Psoas muscle (tissue), 8 donors: ENCODE results near the gene HINFP. TPM values are rescaled to one million over a fixed set of nuclear protein-coding genes. Genes with fewer than 3 reads are reported as not detected.

Source experiments
- ATAC-seq, 4 donors: fragments of 200-7000 bp; cut with Tn5 transposase; one replicate each; pipeline ENCODE4 v1.9.1; 2020; ENCODE audit warnings: moderate library complexity in 3 of 4, mild to moderate bottlenecking in 2 of 4
- DNase-seq, 2 donors: peaks; one replicate each; pipeline ENCODE4 v3.0.0-alpha.2; 2020
- H3K27ac ChIP-seq: fragments of 200-600 bp; one replicate; pipeline ENCODE4 v1.8.0; 2022
- H3K27me3 ChIP-seq, 3 donors: fragments of 200-600 bp in 1 of 3; one replicate each; pipeline versions ENCODE4 v1.6.1 to v1.8.0; 2013 to 2022; ENCODE audit warnings: low read length in 2 of 3, mild to moderate bottlenecking in 2 of 3, moderate library complexity in 1 of 3; ENCODE audit not compliant: insufficient read depth in 3 of 3
- H3K36me3 ChIP-seq, 2 donors: fragments of 200-600 bp in 1 of 2; one replicate each; pipeline versions ENCODE4 v1.6.1 to v1.8.0; 2013 to 2022; ENCODE audit warnings: low read depth in 1 of 2, mild to moderate bottlenecking in 1 of 2, moderate library complexity in 1 of 2; ENCODE audit not compliant: insufficient read depth in 1 of 2
- H3K4me1 ChIP-seq: fragments of 200-600 bp; one replicate; pipeline ENCODE4 v1.8.0; 2022
- H3K4me3 ChIP-seq: fragments of 200-600 bp; one replicate; pipeline ENCODE4 v1.8.0; 2022; ENCODE audit warnings: mild to moderate bottlenecking
- H3K9me3 ChIP-seq: fragments of 200-600 bp; one replicate; pipeline ENCODE4 v1.8.0; 2022
- WGBS, 3 donors: extraction: QIAGEN DNeasy Blood & Tissue Kit; methylation state at CpG; one replicate each; pipeline versions ENCODE4 v1.1.6 to v1.1.7; 2013; 5-methylcytosine and 5-hydroxymethylcytosine counted together
- intact Hi-C, 2 donors: fragments of 100-400 bp; cut with DNase I; formaldehyde crosslinking; loops; one replicate each; pipeline versions ENCODE4 v1.11.0 to v1.14.2; 2022
- long read RNA-seq, 2 donors: library from polyadenylated mRNA; unstranded; transcript quantifications; one replicate each; pipeline ENCODE4 v2.0.0, GENCODE V29; 2021
- polyA plus RNA-seq, 3 donors: library from polyadenylated mRNA; stranded (reverse); fragments of 200-250 nt; gene quantifications; one replicate each; pipeline ENCODE4 v1.2.3, GENCODE V29; 2013
- total RNA-seq, 4 donors: library from RNA; stranded (reverse); fragmentation: NEBNext Ultra II Directional in 2 of 4; extraction: Animal tissue kit (Norgen Biotek cat#: 25700) in 2 of 4; gene quantifications; one replicate each; pipeline versions ENCODE4 v1.2.1 to v1.2.4, GENCODE V29; 2021 to 2023
- TF ChIP-seq, protein P1 (sequence below): fragments of 200-600 bp; IDR thresholded peaks from one replicate; pipeline ENCODE4 v1.8.0; 2022; ENCODE audit warnings: antibody characterized with exemption
- donor health status: healthy with polysubstance abuse.
- donor health status: DM: no; HTN: no; CAD: no; lungs with moderate emphysema.
- donor health status: Bipolar disorder and iron deficiency.
- donor health status: healthy.
- donor health status: DM: yes; HTN: yes; CAD: no.
- donor health status: DM: no; HTN: no; CAD: no.
- donor health status: DM: no; HTN: no; CAD: no.
- donor health status: DM: yes; HTN: yes; CAD: no.

The HINFP gene, protein sequence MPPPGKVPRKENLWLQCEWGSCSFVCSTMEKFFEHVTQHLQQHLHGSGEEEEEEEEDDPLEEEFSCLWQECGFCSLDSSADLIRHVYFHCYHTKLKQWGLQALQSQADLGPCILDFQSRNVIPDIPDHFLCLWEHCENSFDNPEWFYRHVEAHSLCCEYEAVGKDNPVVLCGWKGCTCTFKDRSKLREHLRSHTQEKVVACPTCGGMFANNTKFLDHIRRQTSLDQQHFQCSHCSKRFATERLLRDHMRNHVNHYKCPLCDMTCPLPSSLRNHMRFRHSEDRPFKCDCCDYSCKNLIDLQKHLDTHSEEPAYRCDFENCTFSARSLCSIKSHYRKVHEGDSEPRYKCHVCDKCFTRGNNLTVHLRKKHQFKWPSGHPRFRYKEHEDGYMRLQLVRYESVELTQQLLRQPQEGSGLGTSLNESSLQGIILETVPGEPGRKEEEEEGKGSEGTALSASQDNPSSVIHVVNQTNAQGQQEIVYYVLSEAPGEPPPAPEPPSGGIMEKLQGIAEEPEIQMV
- total RNA-seq: 10 to 100 TPM; 10.1 to 16.2 (median 14.3) TPM
- polyA plus RNA-seq: 10 to 100 TPM in 2 of 3 donors, 1 to 10 TPM in 1; 8.3 to 20.6 (median 10.9) TPM
- long read RNA-seq, donor 1, partial matches to known transcripts: 1 of 11 reads
- long read RNA-seq, donor 1, other reads (novel, unspliced or antisense): 5 of 11 reads
- long read RNA-seq, donor 2, transcript HINFP-201 (10 exons, 3,163 nt): major isoform, 15 of 36 reads
- long read RNA-seq, donor 2, partial matches to known transcripts: 4 of 36 reads
- long read RNA-seq, donor 2, other reads (novel, unspliced or antisense): 16 of 36 reads

DNA sequence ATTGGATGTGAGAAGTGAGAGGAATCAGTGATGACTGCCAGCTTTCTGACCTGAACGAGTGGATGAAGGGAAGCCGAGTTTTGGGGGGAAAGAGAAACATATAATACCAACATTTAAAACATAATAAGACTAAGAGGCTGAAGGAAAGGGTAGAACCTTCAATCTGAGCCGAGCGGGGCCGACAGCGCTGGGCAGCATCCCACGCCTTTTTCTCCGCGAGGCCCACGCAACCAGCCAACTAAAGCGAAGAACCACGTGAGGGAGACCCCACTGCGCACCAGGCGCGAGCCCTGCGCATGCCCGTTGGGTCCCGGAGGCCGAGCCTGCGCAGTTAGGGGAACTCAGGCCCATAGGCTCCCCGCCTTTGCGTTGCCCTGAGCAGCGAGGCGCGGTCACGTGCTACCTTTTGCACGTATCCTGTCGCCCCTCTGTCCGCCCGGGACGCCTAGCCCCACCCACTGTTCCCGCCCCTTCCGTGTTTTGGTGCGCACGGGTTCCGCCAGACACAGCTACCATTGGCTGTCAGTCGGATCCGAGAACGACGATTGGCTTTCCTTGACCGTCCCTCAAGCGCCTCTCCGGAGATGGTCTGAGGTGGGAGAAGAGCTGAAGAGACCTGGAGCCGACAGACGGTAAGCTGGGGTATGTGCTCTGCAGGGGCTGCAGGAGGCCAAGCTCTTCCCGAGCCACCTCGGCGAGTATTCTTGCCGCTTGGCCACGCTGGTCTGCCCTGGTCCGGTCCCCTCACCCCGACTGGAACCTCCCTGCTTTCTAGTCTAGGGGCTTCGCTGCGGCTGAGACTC is at the start of gene HINFP:
TSS of gene HINFP (plus strand) at position 573 of the 803 bp plus-strand sequence. CDS start 5,365 bp downstream, outside the sequence.
- Histone ChIP-seq H3K27me3 (no peaks in the 10 kb centered on the region), H3K9me3 (no peaks in the 10 kb centered on the region), H3K27ac (peak within 1 kb of the TSS; percentile 78), H3K4me3 (peak within 1 kb of the TSS; percentile 93), H3K36me3 (peaks cover 5 to 42% of the 10 kb centered on the region in 2 donors), H3K4me1 (peaks cover 10% of the 10 kb centered on the region)
- peak; percentile 100 for DNase-seq
- ATAC-seq: peak; percentile 99 to 100 (median 100)
- intact Hi-C loops: no loop called here
- 0 to 1% (median 0%) methylated on average over 51 to 54 of the region's 54 CpGs for WGBS, 3 donors
- TF ChIP-seq, protein P1, sequence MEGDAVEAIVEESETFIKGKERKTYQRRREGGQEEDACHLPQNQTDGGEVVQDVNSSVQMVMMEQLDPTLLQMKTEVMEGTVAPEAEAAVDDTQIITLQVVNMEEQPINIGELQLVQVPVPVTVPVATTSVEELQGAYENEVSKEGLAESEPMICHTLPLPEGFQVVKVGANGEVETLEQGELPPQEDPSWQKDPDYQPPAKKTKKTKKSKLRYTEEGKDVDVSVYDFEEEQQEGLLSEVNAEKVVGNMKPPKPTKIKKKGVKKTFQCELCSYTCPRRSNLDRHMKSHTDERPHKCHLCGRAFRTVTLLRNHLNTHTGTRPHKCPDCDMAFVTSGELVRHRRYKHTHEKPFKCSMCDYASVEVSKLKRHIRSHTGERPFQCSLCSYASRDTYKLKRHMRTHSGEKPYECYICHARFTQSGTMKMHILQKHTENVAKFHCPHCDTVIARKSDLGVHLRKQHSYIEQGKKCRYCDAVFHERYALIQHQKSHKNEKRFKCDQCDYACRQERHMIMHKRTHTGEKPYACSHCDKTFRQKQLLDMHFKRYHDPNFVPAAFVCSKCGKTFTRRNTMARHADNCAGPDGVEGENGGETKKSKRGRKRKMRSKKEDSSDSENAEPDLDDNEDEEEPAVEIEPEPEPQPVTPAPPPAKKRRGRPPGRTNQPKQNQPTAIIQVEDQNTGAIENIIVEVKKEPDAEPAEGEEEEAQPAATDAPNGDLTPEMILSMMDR: no peak

DNA sequence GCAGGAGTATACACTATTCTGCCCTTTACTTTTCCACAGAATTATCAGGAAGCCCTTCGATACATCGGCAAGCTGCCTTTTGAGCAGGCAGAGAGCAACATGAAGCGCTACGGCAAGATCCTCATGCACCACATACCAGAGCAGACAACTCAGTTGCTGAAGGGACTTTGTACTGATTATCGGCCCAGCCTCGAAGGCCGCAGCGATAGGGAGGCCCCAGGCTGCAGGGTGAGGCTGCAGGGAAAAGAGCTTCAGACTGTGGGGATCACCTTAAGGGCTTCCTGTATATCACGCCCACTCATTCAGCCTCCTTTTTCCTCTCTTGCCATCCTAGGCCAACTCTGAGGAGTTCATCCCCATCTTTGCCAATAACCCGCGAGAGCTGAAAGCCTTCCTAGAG is 43.5 kb upstream of the HINFP start:
- Histone ChIP-seq H3K27ac (no peak overlapping the region), H3K4me1 (no peaks in the 10 kb centered on the region), H3K27me3 (no peaks in the 10 kb centered on the region), H3K36me3 (peaks cover 18 to 100% of the 10 kb centered on the region in 2 donors), H3K4me3 (no peak overlapping the region), H3K9me3 (no peaks in the 10 kb centered on the region)
- TF ChIP-seq, protein P1: no peak
- ATAC-seq (no peak), DNase-seq (no peak)
- 92 to 94% (median 92%) methylated on average over 11 of the region's 11 CpGs for WGBS, 3 donors
- intact Hi-C loops: no loop called here

DNA sequence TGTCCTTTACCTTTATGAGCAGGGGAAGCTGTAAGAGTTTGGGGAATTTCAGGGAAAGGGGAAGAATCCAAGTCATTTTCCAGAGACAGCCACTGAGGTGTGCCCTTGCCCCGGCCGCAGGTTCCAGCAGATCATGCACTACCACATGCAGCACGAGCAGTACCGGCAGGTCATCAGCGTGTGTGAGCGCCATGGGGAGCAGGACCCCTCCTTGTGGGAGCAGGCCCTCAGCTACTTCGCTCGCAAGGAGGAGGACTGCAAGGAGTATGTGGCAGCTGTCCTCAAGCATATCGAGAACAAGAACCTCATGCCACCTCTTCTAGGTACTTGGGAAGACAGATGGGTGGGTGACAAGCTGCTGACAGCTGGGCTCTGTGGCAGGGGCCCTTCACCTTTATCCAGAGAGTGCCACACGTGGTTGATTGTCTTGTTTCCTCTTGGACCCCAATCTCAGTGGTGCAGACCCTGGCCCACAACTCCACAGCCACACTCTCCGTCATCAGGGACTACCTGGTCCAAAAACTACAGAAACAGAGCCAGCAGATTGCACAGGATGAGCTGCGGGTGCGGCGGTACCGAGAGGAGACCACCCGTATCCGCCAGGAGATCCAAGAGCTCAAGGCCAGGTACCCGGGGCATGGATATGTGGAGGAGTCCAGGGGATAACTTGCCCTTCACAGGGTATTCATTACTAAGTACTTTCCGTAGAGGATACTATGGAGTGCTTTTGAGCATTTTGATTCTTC is 42.5 kb upstream of the HINFP start:
- 90 to 92% (median 90%) methylated on average over 19 of the region's 19 CpGs for WGBS, 3 donors
- TF ChIP-seq, protein P1: no peak
- no peaks in the 10 kb centered on the region for H3K27me3 ChIP-seq
- intact Hi-C loops: no loop called here
- H3K27ac ChIP-seq: no peak overlapping the region
- H3K9me3 ChIP-seq: no peaks in the 10 kb centered on the region
- H3K36me3 ChIP-seq: peaks cover 8 to 92% of the 10 kb centered on the region in 2 donors
- no peak overlapping the region for H3K4me3 ChIP-seq
- no peak for ATAC-seq
- H3K4me1 ChIP-seq: no peaks in the 10 kb centered on the region
- DNase-seq: no peak

DNA sequence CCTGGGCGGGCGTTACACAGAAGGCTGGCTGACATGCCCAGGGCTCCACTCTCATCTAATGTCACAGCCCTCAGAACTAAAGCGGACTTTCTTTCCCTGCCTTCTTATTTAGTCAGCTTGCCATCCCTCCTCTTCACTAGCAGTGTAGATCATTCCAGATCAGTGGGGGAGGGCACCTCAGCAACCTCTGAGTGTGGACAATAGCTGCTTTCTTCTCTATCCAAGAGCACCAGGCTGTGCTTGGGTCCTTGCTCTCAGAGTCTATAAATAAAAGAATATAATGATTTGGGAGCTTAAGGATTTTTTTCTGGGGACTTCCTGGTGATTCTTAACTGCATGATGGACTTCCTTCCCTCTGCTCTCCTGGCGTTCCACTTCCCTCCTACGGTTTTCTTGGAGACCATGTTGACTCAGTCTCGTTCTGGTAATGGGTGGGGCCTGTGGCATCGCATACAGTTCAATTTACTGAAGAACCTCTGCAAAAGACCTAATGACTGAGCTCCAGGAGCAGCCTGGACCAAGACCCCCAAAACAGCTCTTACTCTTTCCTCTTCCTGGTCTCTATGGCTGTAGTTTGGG is 39.6 kb upstream of the HINFP start:
- Histone ChIP-seq H3K4me1 (peaks cover 8% of the 10 kb centered on the region), H3K27ac (no peak overlapping the region), H3K9me3 (no peaks in the 10 kb centered on the region), H3K36me3 (peaks cover 8 to 63% of the 10 kb centered on the region in 2 donors), H3K27me3 (no peaks in the 10 kb centered on the region), H3K4me3 (no peak overlapping the region)
- no peak for ATAC-seq
- intact Hi-C loops: no loop called here
- DNase-seq: no peak
- 69 to 74% (median 73%) methylated on average over 7 of the region's 7 CpGs for WGBS, 3 donors
- TF ChIP-seq, protein P1: no peak
